CD4-positive, alpha-beta T cell (primary cell): Measurements from ENCODE around the gene NOS1AP. TPM values are rescaled to one million over a fixed set of nuclear protein-coding genes. Genes with fewer than 3 reads are reported as not detected.

ENCODE experiments used
- ATAC-seq: fragments of 200-7000 bp; cut with Tn5 transposase; one replicate; pipeline ENCODE4 v1.10.0; 2022; ENCODE audit warnings: mild to moderate bottlenecking; ENCODE audit not compliant: poor library complexity
- CTCF ChIA-PET: fragments of 350-600 bp; sonication (Branson Sonifier 250); formaldehyde crosslinking; loops from one replicate; lab custom pipeline; 2021; ENCODE audit warnings: antibody characterized with exemption, inconsistent platforms; lab: Charles Lee
- POLR2A ChIA-PET: fragments of 350-600 bp; sonication (Branson Sonifier 250); formaldehyde crosslinking; loops from one replicate; lab custom pipeline; 2021; ENCODE audit warnings: antibody characterized with exemption, inconsistent platforms; lab: Charles Lee
- DNase-seq, 14 experiments: peaks; one replicate each; pipeline ENCODE4 v3.0.0-alpha.2; 2013 to 2020; ENCODE audit warnings: mixed read lengths in 2 of 14
- H3K27ac ChIP-seq, 2 donors: one replicate each; pipeline versions ENCODE4 v1.5.1 to v1.7.0; 2013; ENCODE audit warnings: low read length in 2 of 2, low read depth in 1 of 2, mild to moderate bottlenecking in 1 of 2
- H3K27me3 ChIP-seq, 2 experiments: 1 replicate in 1 of 2; 2 replicates in 1 of 2; pipeline versions ENCODE4 v1.6.1 to v1.7.0; 2013; ENCODE audit warnings: low read length in 2 of 2, control low read depth in 1 of 2, mild to moderate bottlenecking in 1 of 2, moderate library complexity in 1 of 2; ENCODE audit not compliant: insufficient read depth in 2 of 2, control insufficient read depth in 1 of 2
- H3K36me3 ChIP-seq: one replicate; pipeline ENCODE4 v1.6.1; 2013; ENCODE audit warnings: low read length, control low read depth; ENCODE audit not compliant: insufficient read depth
- H3K4me1 ChIP-seq: one replicate; pipeline ENCODE4 v1.6.1; 2013; ENCODE audit warnings: low read length, control low read depth; ENCODE audit not compliant: insufficient read depth
- H3K4me3 ChIP-seq: one replicate; pipeline ENCODE4 v1.5.1; 2013; ENCODE audit warnings: mild to moderate bottlenecking, low read length, moderate library complexity
- H3K9me3 ChIP-seq, 2 experiments: 1 replicate in 1 of 2; 2 replicates in 1 of 2; pipeline versions ENCODE4 v1.6.1 to v1.7.0; 2013; ENCODE audit warnings: low read length in 2 of 2, mild to moderate bottlenecking in 2 of 2, control low read depth in 1 of 2, moderate library complexity in 1 of 2; ENCODE audit not compliant: control insufficient read depth in 1 of 2, insufficient read depth in 1 of 2
- H3K27ac Mint-ChIP-seq: one replicate; pipeline ENCODE4 v1.8.0; 2020; ENCODE audit warnings: mixed read lengths
- H3K27me3 Mint-ChIP-seq: one replicate; pipeline ENCODE4 v1.8.0; 2021; ENCODE audit warnings: mixed read lengths
- H3K36me3 Mint-ChIP-seq: one replicate; pipeline ENCODE4 v1.8.0; 2021; ENCODE audit warnings: low read depth, mixed read lengths
- H3K4me1 Mint-ChIP-seq: one replicate; pipeline ENCODE4 v1.8.0; 2021; ENCODE audit warnings: low read depth, mixed read lengths
- H3K4me3 Mint-ChIP-seq: one replicate; pipeline ENCODE4 v1.8.0; 2020; ENCODE audit warnings: mild to moderate bottlenecking, mixed read lengths
- H3K9me3 Mint-ChIP-seq: one replicate; pipeline ENCODE4 v1.8.0; 2020; ENCODE audit warnings: mixed read lengths
- intact Hi-C, 2 experiments: fragments of 100-400 bp; cut with DNase I in 1 of 2; cut with micrococcal nuclease in 1 of 2; formaldehyde crosslinking; loops; one replicate each; pipeline versions ENCODE4 v1.15.1 to v1.9.0; 2023 to 2025; cut with DNase I, micrococcal nuclease
- total RNA-seq, 174 experiments: library from RNA in 2 of 174; stranded (reverse) in 2 of 174; gene quantifications; one replicate each; pipeline ENCODE4 v1.2.3 and lab custom pipeline; 2021 to 2026
- TF ChIP-seq, protein P1 (sequence below): fragments of 200-600 bp; IDR thresholded peaks from one replicate; pipeline ENCODE4 v1.8.0; 2022; ENCODE audit warnings: antibody characterized with exemption, mild to moderate bottlenecking

NOS1AP gene
- total RNA-seq, 2 experiments from 2014 or later = not detected

DNA sequence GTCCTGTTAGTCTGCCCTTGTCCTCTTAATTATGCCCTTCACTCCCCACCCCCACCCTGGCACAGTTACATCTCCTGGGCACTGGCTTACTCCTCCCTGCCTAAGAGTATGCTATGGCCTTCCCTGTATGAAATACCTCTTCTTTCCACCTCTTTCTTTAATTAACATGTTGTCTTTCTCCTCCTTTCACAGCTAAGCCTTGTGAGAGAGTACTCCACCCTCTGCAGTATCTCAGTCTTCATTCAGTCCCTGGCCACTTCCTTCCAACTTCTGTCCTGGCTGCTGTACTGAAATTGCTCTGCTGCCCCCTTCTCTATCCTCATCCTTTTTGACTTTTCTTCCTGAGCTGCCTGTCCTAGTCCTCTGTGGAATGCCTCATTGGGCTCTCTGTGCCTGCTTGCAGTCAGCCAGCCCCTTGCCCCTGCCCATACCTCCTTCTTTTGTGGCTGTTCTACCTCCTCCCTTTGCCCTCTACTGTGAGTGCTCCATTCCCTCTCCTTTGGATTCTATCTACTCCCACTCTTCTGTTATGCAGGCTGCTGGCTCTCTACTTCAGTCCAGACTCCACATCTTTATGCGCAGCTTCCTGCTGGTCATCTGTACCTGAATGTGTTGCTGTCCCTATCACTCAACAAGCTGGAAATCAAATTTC, 8.3 kb downstream of the NOS1AP start:
- no peaks in the 10 kb centered on the region for H3K4me1 ChIP-seq
- DNase-seq (no peak), ATAC-seq (no peak)
- ChIA-PET POLR2A (no interaction called here), CTCF (no interaction called here)
- no peak overlapping the region for H3K27ac Mint-ChIP-seq
- TF ChIP-seq, protein P1, sequence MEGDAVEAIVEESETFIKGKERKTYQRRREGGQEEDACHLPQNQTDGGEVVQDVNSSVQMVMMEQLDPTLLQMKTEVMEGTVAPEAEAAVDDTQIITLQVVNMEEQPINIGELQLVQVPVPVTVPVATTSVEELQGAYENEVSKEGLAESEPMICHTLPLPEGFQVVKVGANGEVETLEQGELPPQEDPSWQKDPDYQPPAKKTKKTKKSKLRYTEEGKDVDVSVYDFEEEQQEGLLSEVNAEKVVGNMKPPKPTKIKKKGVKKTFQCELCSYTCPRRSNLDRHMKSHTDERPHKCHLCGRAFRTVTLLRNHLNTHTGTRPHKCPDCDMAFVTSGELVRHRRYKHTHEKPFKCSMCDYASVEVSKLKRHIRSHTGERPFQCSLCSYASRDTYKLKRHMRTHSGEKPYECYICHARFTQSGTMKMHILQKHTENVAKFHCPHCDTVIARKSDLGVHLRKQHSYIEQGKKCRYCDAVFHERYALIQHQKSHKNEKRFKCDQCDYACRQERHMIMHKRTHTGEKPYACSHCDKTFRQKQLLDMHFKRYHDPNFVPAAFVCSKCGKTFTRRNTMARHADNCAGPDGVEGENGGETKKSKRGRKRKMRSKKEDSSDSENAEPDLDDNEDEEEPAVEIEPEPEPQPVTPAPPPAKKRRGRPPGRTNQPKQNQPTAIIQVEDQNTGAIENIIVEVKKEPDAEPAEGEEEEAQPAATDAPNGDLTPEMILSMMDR = no peak
- intact Hi-C loops = no loop called here
- no peak overlapping the region for H3K27ac ChIP-seq
- H3K36me3 ChIP-seq = no peaks in the 10 kb centered on the region
- peaks cover 64% of the 10 kb centered on the region for H3K27me3 Mint-ChIP-seq
- no peak overlapping the region for H3K4me3 ChIP-seq
- no peaks in the 10 kb centered on the region for H3K4me1 Mint-ChIP-seq
- no peaks in the 10 kb centered on the region for H3K36me3 Mint-ChIP-seq
- H3K9me3 Mint-ChIP-seq = no peaks in the 10 kb centered on the region
- H3K9me3 ChIP-seq = no peaks in the 10 kb centered on the region
- H3K4me3 Mint-ChIP-seq = no peak overlapping the region
- peaks cover 6 to 7% of the 10 kb centered on the region in 2 experiments for H3K27me3 ChIP-seq

DNA sequence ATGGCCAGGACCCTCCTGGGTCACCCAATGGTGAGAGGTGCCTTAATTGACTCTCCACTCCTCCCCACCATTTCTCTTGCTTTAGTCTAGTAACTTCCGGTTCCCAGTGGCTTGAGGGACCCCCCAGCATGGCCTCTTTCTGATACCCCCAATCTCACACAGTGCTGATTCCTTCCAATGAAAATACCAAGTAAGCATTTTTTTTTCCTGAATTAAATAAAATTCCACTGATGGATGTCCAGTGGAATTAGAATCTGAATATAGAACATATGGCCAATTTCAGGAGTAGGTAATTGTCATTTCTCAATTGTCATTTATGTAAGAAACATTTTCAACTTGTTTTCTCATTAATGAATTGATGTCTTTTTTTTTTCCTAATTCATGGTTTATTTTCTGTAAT, 9.5 kb downstream of the NOS1AP start:
- TF ChIP-seq, protein P1 = no peak
- intact Hi-C loops = no loop called here
- CTCF ChIA-PET = no interaction called here

DNA sequence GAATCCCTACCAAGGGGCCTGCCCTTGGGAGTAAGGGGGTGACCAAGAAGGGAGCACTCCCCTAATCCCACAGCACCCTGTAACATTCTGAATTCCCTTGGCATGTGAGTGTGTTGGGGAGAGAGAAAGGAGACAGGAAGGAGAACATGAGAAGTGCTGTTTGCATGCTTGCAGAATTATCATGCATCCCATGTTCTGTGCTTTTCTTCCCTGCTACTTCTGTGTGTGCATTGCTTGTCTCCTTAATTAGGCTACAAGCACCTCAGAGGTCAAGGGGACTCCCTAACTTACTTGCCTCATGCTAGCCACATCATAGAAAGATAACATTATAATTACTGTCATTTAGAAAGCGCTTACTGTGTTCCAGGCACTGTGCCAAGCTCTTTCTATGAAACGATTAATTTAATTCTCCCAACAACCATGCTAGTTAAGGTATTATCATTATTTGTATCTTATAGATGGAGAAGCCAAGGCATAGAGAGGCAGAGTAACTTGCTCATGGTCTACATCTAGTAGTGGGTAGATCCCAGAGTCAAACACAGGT, 11.1 kb downstream of the NOS1AP start:
- H3K27ac Mint-ChIP-seq = no peak overlapping the region
- H3K4me3 ChIP-seq = no peak overlapping the region
- no peaks in the 10 kb centered on the region for H3K36me3 ChIP-seq
- H3K4me3 Mint-ChIP-seq = no peak overlapping the region
- ChIA-PET CTCF (no interaction called here), POLR2A (no interaction called here)
- H3K27ac ChIP-seq = no peak overlapping the region
- H3K27me3 Mint-ChIP-seq = peaks cover 59% of the 10 kb centered on the region
- H3K36me3 Mint-ChIP-seq = no peaks in the 10 kb centered on the region
- ATAC-seq (no peak), DNase-seq (no peak)
- H3K4me1 Mint-ChIP-seq = no peaks in the 10 kb centered on the region
- intact Hi-C loops = no loop called here
- peaks cover 3% of the 10 kb centered on the region for H3K9me3 Mint-ChIP-seq
- no peaks in the 10 kb centered on the region for H3K4me1 ChIP-seq
- peaks cover 0 to 3% of the 10 kb centered on the region in 2 experiments for H3K9me3 ChIP-seq
- TF ChIP-seq, protein P1 = no peak
- peaks cover 4% of the 10 kb centered on the region in 2 experiments for H3K27me3 ChIP-seq

More for the DNA sequence above, 9.5 kb downstream of the NOS1AP start:
- no peak overlapping the region for H3K4me3 Mint-ChIP-seq
- ATAC-seq (no peak), DNase-seq (no peak)
- Histone ChIP-seq H3K4me1 (no peaks in the 10 kb centered on the region), H3K27ac (no peak overlapping the region), H3K36me3 (no peaks in the 10 kb centered on the region), H3K9me3 (peaks cover 0 to 3% of the 10 kb centered on the region in 2 experiments), H3K27me3 (peaks cover 4% of the 10 kb centered on the region in 2 experiments), H3K4me3 (no peak overlapping the region)
- POLR2A ChIA-PET = no interaction called here
- no peaks in the 10 kb centered on the region for H3K4me1 Mint-ChIP-seq
- H3K27ac Mint-ChIP-seq = no peak overlapping the region
- no peaks in the 10 kb centered on the region for H3K36me3 Mint-ChIP-seq
- H3K27me3 Mint-ChIP-seq = peaks cover 65% of the 10 kb centered on the region
- peaks cover 2% of the 10 kb centered on the region for H3K9me3 Mint-ChIP-seq
